Large intestine (tissue), 3 donors: ENCODE data around the gene CD96. TPM values are rescaled to one million over a fixed set of nuclear protein-coding genes. Genes with fewer than 3 reads are reported as not detected.

Source experiments
- DNase-seq, 2 donors: peaks; one replicate each; pipeline versions ENCODE4 v3.0.0 to v3.0.0-alpha.2; 2013
- H3K27ac ChIP-seq: one replicate; pipeline ENCODE4 v1.5.1; 2013; ENCODE audit warnings: low read length
- H3K27me3 ChIP-seq: 2 replicates; pipeline ENCODE4 v1.6.1; 2013; ENCODE audit warnings: low read length; ENCODE audit not compliant: control insufficient read depth, insufficient read depth
- H3K36me3 ChIP-seq: 2 replicates; pipeline ENCODE4 v1.6.1; 2013; ENCODE audit warnings: low read length; ENCODE audit not compliant: control insufficient read depth, insufficient read depth
- H3K4me1 ChIP-seq: one replicate; pipeline ENCODE4 v1.6.1; 2013; ENCODE audit warnings: low read length; ENCODE audit not compliant: control insufficient read depth, insufficient read depth
- H3K4me3 ChIP-seq: one replicate; pipeline ENCODE4 v1.5.1; 2013; ENCODE audit warnings: low read length
- H3K9me3 ChIP-seq: one replicate; pipeline ENCODE4 v1.6.1; 2013; ENCODE audit warnings: mild to moderate bottlenecking, low read depth, low read length, moderate library complexity; ENCODE audit not compliant: control insufficient read depth
- WGBS: methylation state at CpG from one replicate; pipeline ENCODE4 v1.1.5; 2013; ENCODE audit warnings: low lambda C conversion rate; ENCODE audit not compliant: insufficient coverage; 5-methylcytosine and 5-hydroxymethylcytosine counted together
- polyA plus RNA-seq: library from polyadenylated mRNA; unstranded; fragments of 120-200 nt; gene quantifications from one replicate; pipeline ENCODE4 v1.2.1, GENCODE V29; 2013

Gene CD96
- polyA plus RNA-seq, 1 donor, result 4.1 TPM

DNA sequence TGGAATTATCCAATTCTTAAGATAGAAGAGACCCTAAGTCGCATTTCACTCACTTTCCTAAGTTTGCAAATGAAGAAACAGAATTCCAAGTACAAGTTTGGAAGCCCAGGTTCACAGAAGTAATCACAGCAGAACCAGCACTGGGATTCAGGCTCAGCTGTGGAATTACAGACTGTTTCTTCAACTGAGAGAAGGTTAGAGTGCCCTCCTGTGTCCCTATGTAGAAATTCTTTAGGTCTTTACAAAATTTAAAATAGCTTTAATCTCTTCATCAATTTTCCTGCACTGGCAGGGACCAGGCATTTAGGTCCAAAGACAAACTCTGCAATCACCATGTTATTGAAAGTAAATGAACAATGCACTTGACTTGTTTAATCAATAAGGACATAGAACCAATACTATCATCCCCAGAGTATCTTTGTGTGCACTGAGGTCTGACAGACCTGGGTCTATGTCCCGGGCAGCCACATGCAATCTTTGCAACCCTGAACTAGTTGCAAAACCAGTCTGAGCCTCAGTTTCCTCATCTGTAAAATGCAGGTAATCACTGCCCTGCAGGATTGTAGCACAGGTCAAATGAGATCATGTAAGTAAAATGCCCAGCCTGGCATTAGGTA is 149.4 kb downstream of the CD96 start:
- H3K27me3 ChIP-seq, result no peaks in the 10 kb centered on the region
- H3K27ac ChIP-seq, result no peak overlapping the region
- peaks cover 18% of the 10 kb centered on the region for H3K4me1 ChIP-seq
- no CpG with 5 or more reads among the region's 2 CpGs for WGBS
- no peaks in the 10 kb centered on the region for H3K9me3 ChIP-seq
- no peak overlapping the region for H3K4me3 ChIP-seq
- H3K36me3 ChIP-seq, result no peaks in the 10 kb centered on the region
- DNase-seq, result peak in 1 of 2 donors; percentile 41

DNA sequence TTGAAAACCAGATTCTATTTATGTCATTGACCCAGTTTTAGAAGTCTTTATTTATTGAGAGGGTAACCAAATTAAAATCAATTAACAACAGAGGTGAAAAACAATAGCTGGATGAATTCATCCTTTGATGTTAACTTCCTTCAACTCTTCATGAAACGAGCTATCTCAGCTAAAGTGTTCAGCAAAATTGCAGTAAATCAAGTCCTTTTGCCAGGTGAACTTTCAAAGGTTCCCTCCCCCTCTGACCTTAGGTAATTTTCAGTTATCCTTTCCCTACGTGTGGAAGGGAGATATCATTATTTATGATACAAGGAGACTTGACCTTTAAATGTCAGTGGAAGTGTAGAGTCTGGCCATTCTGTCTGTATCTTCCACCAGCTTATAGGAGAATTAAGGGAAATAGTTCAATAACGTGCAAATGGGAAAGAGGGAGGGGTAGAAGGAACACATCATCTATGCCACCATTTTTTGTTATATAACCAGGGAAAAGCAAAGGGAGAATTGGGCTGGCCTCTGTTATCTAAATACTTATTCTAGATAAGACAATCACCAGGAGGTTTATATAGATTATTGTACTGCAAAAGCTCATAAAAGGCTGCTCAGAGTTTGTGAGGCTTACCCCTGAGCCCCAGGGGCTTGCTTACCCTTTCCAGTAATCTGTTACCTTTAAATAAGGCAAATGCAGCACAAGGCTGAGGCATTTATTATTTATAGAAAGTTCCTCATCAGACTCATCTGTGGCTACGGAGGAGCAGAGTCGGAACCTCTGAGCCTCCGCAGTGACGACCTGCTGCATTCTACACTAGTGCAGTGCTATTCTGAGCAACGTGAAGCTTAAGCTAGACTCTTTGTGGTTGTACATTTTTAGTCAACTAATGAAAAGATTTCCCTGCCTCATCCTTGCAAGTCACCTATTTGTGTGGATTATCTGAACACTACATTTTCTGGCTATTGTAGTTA is 150.9 kb downstream of the CD96 start:
- Histone ChIP-seq H3K9me3 (no peaks in the 10 kb centered on the region), H3K27ac (no peak overlapping the region), H3K27me3 (no peaks in the 10 kb centered on the region), H3K36me3 (no peaks in the 10 kb centered on the region), H3K4me3 (no peak overlapping the region), H3K4me1 (peaks cover 16% of the 10 kb centered on the region)
- WGBS, result no CpG with 5 or more reads among the region's 8 CpGs
- DNase-seq, result peak in 1 of 2 donors; percentile 33

- Histone ChIP-seq H3K27ac (no peak overlapping the region), H3K9me3 (no peaks in the 10 kb centered on the region), H3K4me3 (no peak overlapping the region), H3K36me3 (no peaks in the 10 kb centered on the region), H3K27me3 (no peaks in the 10 kb centered on the region), H3K4me1 (peaks cover 9% of the 10 kb centered on the region)
- no CpG with 5 or more reads among the region's 2 CpGs for WGBS
- no peak for DNase-seq
Measured at GRCh38 chr3:111694471-111694870, 152.5 kb downstream of the CD96 start.

GRCh38 chr3:111695636-111696117 is 153.7 kb downstream of the CD96 start:
- Histone ChIP-seq H3K36me3 (no peaks in the 10 kb centered on the region), H3K9me3 (no peaks in the 10 kb centered on the region), H3K4me1 (peaks cover 9% of the 10 kb centered on the region), H3K27ac (no peak overlapping the region), H3K4me3 (no peak overlapping the region), H3K27me3 (no peaks in the 10 kb centered on the region)
- no CpG with 5 or more reads among the region's 1 CpG for WGBS
- DNase-seq, result no peak

DNA sequence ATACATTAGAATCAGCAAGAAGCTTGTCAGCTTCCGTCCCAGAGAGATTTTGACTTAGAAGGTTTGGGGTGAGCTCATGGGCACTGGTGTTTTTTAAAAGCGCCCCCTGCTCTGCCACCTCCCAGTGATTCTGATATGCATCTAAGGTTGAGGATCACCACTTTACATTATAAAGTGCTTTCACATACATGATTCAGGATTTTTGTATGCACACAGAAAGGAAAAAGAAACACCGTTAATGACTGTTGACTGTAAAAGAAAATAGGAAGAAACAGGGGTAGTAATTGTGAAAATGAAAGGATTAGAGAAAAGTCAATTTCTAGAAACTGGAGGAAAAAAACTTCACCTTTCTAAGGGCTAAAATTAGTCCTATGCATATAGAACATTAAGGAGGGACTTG is 158.1 kb downstream of the CD96 start:
- H3K27me3 ChIP-seq, result no peaks in the 10 kb centered on the region
- H3K27ac ChIP-seq, result no peak overlapping the region
- H3K9me3 ChIP-seq, result no peaks in the 10 kb centered on the region
- H3K4me3 ChIP-seq, result no peak overlapping the region
- H3K36me3 ChIP-seq, result no peaks in the 10 kb centered on the region
- H3K4me1 ChIP-seq, result no peaks in the 10 kb centered on the region
- WGBS, result 89% methylated on average over 1 of the region's 3 CpGs
- no peak for DNase-seq

DNA sequence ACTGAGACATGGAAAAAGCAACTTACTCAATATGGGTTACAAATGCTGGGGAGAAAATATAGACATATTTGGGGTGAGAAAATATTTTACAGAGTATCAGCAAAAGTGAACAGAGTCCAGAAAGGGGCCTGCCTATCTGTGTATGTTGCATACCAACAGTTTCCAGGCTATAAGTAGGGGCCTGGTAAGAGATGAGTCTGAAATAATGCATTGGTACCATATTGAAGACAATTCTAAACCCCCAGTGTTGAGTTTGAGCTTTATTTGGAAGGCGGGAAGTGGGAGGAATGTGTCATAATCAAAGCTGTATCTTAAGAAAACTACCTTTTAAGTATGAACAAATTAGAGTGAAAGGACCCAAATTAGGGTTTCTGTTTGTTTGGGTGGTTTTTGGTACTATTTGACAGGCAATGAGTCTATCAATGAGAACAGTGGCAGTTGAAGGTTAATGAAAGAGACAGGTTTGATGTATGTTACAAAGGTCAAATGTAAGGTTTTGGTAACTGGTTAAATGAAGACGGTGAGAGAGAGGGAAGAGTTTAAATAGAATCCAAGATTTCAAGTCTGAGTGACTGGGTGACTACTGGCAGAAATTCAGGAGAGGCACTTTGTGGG is 159.4 kb downstream of the CD96 start:
- Histone ChIP-seq H3K9me3 (no peaks in the 10 kb centered on the region), H3K27ac (no peak overlapping the region), H3K4me3 (no peak overlapping the region), H3K36me3 (no peaks in the 10 kb centered on the region), H3K27me3 (no peaks in the 10 kb centered on the region), H3K4me1 (no peaks in the 10 kb centered on the region)
- 17% methylated on average over 1 of the region's 2 CpGs for WGBS
- DNase-seq, result no peak

Other genes starting within 250 kb of the CD96 start
- gene ZBED2, start 53.1 kb downstream of the CD96 start, polyA plus RNA-seq, result 1.0 TPM
- 8.2 TPM for gene PLCXD2, start 132.5 kb downstream of the CD96 start, polyA plus RNA-seq